Measurements from ENCODE around the gene FRAS1. TPM values are rescaled to one million over a fixed set of nuclear protein-coding genes. Genes with fewer than 3 reads are reported as not detected.
A peak's percentile ranks its signal among the peaks of the same experiment; 100 is the strongest.

The FRAS1 gene
- total and polyA plus RNA-seq, 9 of the 15 experiments (the other 6 are each of a cell fraction or from before 2014, with no cell fraction given): under 0.01 to 0.11 (median 0.04) TPM; not detected in 2

GRCh38 chr4:78056265-78057129 lies 626 bp upstream of the FRAS1 start (continued):
- TF ChIP-seq ATF4 (CRISPR knock-in tag; IDR thresholded peaks at IDR 0.05): no peak
- TF ChIP-seq FOXA1 (IDR thresholded peaks at IDR 0.05; ENCODE audit: borderline replicate concordance): no peak
- no peak for TF ChIP-seq ZNF239 (CRISPR knock-in tag; IDR thresholded peaks at IDR 0.05)
- TF ChIP-seq HLTF (IDR thresholded peaks at IDR 0.05): no peak
- no peak for TF ChIP-seq GATAD2A (IDR thresholded peaks at IDR 0.05)
- peak in 1 of 3 experiments; percentile 75; a peak in 1 of 6 replicates for TF ChIP-seq ZBTB11 (CRISPR knock-in tag; IDR thresholded peaks at IDR 0.05)
- no peak for TF ChIP-seq SLC30A9 (CRISPR knock-in tag; IDR thresholded peaks at IDR 0.05)
- TF ChIP-seq ZNF639 (CRISPR knock-in tag; conservative IDR thresholded peaks at IDR 0.05 in 1 of 2, IDR thresholded peaks at IDR 0.05 in 1 of 2): no peak
- TF ChIP-seq TFE3 (CRISPR knock-in tag; IDR thresholded peaks at IDR 0.05): peak; percentile 13; the same call in 1 of the 2 replicates
- TF ChIP-seq GABPA (tag; conservative IDR thresholded peaks at IDR 0.05; ENCODE audit: low read depth): 0 out of 2 replicates have a peak, but pooled peaks have one; percentile 25
- peak; percentile 77 for TF ChIP-seq NFIC (IDR thresholded peaks at IDR 0.05)
